ENCODE data around the gene TIMELESS. TPM values are rescaled to one million over a fixed set of nuclear protein-coding genes. Genes with fewer than 3 reads are reported as not detected.

TIMELESS gene
- total and polyA plus RNA-seq, 4 donors: 5.1 to 17.6 (median 10.3) TPM

DNA sequence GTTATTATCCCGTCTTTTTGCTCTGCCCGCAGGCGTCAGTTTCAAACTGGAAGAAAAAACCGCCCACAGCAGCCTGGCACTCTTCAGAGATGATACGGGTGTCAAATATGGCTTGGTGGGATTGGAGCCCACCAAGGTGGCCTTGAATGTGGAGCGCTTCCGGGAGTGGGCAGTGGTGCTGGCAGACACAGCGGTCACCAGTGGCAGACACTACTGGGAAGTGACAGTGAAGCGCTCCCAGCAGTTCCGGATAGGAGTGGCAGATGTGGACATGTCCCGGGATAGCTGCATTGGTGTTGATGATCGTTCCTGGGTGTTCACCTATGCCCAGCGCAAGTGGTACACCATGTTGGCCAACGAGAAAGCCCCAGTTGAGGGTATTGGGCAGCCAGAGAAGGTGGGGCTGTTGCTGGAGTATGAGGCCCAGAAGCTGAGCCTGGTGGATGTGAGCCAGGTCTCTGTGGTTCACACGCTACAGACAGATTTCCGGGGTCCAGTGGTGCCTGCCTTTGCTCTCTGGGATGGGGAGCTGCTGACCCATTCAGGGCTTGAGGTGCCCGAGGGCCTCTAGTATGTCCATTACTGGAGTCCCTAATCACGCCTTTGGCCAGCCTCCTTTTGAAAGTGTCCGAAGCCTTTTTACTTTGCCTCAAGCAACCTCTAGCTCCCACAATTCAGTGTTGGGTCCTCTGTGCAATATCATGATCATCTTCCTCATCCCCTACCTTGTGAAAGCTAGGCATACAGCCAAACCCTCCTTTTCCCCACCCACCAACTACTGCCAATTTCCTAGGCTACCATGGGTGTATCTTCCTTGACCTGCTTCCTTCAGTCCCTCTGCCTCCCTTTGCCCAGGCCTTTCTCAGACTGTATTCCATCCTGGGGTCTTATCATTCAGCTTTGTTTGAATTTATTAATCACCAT, 20.0 kb upstream of the TIMELESS start:
- Histone ChIP-seq H3K27ac (ENCODE audit: low read depth in 1 of 2, low read length in 2 of 2) (peak overlapping the region; percentile 97 to 99), H3K4me1 (ENCODE audit: control insufficient read depth in 4 of 4, insufficient read depth in 4 of 4, low read length in 3 of 4) (peaks cover 0 to 33% (median 28%) of the 10 kb centered on the region in 4 donors), H3K36me3 (ENCODE audit: control insufficient read depth in 4 of 4, insufficient read depth in 3 of 4, low read depth in 1 of 4, low read length in 3 of 4) (peaks cover 0 to 19% (median 14%) of the 10 kb centered on the region in 4 donors), H3K27me3 (ENCODE audit: control insufficient read depth in 4 of 4, insufficient read depth in 4 of 4, low read length in 3 of 4) (no peaks in the 10 kb centered on the region), H3K9me3 (ENCODE audit: control insufficient read depth in 4 of 4, low read length in 3 of 4) (no peaks in the 10 kb centered on the region), H3K9ac (ENCODE audit: low read depth in 1 of 2, low read length in 2 of 2) (peak overlapping the region; percentile 98 to 100), H3K4me3 (ENCODE audit: low read depth in 1 of 3, low read length in 3 of 3) (peak overlapping the region; percentile 66 to 100 (median 98))
- TF ChIP-seq RXRA (IDR thresholded peaks at IDR 0.05) (peak in 1 of 2 donors; percentile 42), TAF1 (conservative IDR thresholded peaks at IDR 0.05) (peak; percentile 15), GABPA (IDR thresholded peaks at IDR 0.05 in 1 of 2, conservative IDR thresholded peaks at IDR 0.05 in 1 of 2) (no peak), JUND (IDR thresholded peaks at IDR 0.05) (no peak), HNF4A (conservative IDR thresholded peaks at IDR 0.05) (peak in 1 of 2 donors; percentile 4)
- no peak for DNase-seq (ENCODE audit: low spot score)
- WGBS: 22% methylated on average over 19 of the region's 19 CpGs

DNA sequence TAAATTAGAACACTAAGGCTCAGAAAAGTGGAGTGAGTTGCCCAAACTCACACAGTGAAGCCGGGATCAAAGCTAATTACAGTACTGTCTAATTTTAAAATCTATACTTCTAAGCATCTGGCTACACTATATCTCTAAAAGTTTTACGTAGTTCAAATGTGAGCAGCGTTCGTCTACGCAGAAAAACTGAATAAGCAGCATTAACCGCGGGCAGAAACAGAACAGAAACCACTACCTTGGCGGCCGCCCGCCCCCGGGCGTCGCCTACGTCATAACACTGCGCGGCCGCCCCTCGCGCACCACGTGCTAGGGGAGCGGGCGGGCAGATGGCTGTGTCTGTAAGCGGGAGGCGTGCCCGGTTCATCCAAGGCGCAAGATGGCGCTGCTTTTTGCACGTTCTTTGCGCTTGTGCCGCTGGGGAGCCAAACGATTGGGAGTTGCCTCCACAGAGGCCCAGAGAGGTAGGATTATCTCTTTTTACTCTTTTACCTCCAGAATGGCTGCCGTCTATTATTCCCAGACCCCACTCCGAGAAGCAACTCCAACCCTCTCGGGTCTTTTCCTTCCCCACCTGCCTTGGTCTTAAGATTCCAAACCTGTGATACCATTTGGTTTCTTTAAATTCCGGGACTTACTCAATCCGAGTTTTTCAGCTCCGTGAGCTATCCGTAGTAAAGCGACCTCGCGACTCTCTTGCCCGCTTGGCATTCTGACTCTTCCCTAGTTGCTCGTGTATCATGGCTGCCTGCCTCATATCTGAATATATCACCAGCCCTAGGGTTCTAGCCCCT, 19.2 kb upstream of the TIMELESS start, which contains the start of gene SPRYD4:
TSS of gene SPRYD4 (plus strand) at position 363 of the 791 bp plus-strand sequence. CDS start at position 377, 14 bp downstream.
- peaks cover 0 to 19% (median 10%) of the 10 kb centered on the region in 4 donors for H3K36me3 ChIP-seq (ENCODE audit: control insufficient read depth in 4 of 4, insufficient read depth in 3 of 4, low read depth in 1 of 4, low read length in 3 of 4)
- peaks cover 0 to 38% (median 31%) of the 10 kb centered on the region in 4 donors for H3K4me1 ChIP-seq (ENCODE audit: control insufficient read depth in 4 of 4, insufficient read depth in 4 of 4, low read length in 3 of 4)
- H3K4me3 ChIP-seq (ENCODE audit: low read depth in 1 of 3, low read length in 3 of 3): peak within 1 kb of the TSS; percentile 66 to 100 (median 98)
- peak; percentile 38 to 46 for TF ChIP-seq RAD21 (IDR thresholded peaks at IDR 0.05)
- TF ChIP-seq, protein P1, sequence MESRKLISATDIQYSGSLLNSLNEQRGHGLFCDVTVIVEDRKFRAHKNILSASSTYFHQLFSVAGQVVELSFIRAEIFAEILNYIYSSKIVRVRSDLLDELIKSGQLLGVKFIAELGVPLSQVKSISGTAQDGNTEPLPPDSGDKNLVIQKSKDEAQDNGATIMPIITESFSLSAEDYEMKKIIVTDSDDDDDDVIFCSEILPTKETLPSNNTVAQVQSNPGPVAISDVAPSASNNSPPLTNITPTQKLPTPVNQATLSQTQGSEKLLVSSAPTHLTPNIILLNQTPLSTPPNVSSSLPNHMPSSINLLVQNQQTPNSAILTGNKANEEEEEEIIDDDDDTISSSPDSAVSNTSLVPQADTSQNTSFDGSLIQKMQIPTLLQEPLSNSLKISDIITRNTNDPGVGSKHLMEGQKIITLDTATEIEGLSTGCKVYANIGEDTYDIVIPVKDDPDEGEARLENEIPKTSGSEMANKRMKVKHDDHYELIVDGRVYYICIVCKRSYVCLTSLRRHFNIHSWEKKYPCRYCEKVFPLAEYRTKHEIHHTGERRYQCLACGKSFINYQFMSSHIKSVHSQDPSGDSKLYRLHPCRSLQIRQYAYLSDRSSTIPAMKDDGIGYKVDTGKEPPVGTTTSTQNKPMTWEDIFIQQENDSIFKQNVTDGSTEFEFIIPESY (IDR thresholded peaks at IDR 0.05): peak; percentile 65
- peak; percentile 49 to 66 for TF ChIP-seq RXRA (IDR thresholded peaks at IDR 0.05)
- no peak for TF ChIP-seq TAF1 (conservative IDR thresholded peaks at IDR 0.05)
- TF ChIP-seq FOXA1 (IDR thresholded peaks at IDR 0.05): no peak
- TF ChIP-seq, protein P2, sequence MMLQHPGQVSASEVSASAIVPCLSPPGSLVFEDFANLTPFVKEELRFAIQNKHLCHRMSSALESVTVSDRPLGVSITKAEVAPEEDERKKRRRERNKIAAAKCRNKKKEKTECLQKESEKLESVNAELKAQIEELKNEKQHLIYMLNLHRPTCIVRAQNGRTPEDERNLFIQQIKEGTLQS (IDR thresholded peaks at IDR 0.05): peak; percentile 52
- TF ChIP-seq, protein P3, sequence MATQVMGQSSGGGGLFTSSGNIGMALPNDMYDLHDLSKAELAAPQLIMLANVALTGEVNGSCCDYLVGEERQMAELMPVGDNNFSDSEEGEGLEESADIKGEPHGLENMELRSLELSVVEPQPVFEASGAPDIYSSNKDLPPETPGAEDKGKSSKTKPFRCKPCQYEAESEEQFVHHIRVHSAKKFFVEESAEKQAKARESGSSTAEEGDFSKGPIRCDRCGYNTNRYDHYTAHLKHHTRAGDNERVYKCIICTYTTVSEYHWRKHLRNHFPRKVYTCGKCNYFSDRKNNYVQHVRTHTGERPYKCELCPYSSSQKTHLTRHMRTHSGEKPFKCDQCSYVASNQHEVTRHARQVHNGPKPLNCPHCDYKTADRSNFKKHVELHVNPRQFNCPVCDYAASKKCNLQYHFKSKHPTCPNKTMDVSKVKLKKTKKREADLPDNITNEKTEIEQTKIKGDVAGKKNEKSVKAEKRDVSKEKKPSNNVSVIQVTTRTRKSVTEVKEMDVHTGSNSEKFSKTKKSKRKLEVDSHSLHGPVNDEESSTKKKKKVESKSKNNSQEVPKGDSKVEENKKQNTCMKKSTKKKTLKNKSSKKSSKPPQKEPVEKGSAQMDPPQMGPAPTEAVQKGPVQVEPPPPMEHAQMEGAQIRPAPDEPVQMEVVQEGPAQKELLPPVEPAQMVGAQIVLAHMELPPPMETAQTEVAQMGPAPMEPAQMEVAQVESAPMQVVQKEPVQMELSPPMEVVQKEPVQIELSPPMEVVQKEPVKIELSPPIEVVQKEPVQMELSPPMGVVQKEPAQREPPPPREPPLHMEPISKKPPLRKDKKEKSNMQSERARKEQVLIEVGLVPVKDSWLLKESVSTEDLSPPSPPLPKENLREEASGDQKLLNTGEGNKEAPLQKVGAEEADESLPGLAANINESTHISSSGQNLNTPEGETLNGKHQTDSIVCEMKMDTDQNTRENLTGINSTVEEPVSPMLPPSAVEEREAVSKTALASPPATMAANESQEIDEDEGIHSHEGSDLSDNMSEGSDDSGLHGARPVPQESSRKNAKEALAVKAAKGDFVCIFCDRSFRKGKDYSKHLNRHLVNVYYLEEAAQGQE (IDR thresholded peaks at IDR 0.05): peak; percentile 83
- TF ChIP-seq HNF4G (IDR thresholded peaks at IDR 0.05): no peak
- TF ChIP-seq NR2F2 (IDR thresholded peaks at IDR 0.05): no peak
- TF ChIP-seq YY1 (IDR thresholded peaks at IDR 0.05): peak; percentile 99
- TF ChIP-seq FOXA2 (IDR thresholded peaks at IDR 0.05): no peak
- TF ChIP-seq, protein P4, sequence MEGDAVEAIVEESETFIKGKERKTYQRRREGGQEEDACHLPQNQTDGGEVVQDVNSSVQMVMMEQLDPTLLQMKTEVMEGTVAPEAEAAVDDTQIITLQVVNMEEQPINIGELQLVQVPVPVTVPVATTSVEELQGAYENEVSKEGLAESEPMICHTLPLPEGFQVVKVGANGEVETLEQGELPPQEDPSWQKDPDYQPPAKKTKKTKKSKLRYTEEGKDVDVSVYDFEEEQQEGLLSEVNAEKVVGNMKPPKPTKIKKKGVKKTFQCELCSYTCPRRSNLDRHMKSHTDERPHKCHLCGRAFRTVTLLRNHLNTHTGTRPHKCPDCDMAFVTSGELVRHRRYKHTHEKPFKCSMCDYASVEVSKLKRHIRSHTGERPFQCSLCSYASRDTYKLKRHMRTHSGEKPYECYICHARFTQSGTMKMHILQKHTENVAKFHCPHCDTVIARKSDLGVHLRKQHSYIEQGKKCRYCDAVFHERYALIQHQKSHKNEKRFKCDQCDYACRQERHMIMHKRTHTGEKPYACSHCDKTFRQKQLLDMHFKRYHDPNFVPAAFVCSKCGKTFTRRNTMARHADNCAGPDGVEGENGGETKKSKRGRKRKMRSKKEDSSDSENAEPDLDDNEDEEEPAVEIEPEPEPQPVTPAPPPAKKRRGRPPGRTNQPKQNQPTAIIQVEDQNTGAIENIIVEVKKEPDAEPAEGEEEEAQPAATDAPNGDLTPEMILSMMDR (IDR thresholded peaks at IDR 0.05; ENCODE audit: low read depth, low read length, missing input control): no peak
- TF ChIP-seq, protein P5, sequence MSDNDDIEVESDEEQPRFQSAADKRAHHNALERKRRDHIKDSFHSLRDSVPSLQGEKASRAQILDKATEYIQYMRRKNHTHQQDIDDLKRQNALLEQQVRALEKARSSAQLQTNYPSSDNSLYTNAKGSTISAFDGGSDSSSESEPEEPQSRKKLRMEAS (IDR thresholded peaks at IDR 0.05): peak; percentile 96
- peak in 1 of 2 donors; percentile 37 for TF ChIP-seq JUND (IDR thresholded peaks at IDR 0.05)
- TF ChIP-seq GABPA (IDR thresholded peaks at IDR 0.05 in 1 of 2, conservative IDR thresholded peaks at IDR 0.05 in 1 of 2): peak in 1 of 2 donors; percentile 59
- TF ChIP-seq HNF4A (conservative IDR thresholded peaks at IDR 0.05): no peak
- peak; percentile 91 to 98 for TF ChIP-seq EGR1 (IDR thresholded peaks at IDR 0.05; ENCODE audit: low read depth in 2 of 2)
- peak; percentile 77 for TF ChIP-seq SP1 (IDR thresholded peaks at IDR 0.05)
- H3K27me3 ChIP-seq (ENCODE audit: control insufficient read depth in 4 of 4, insufficient read depth in 4 of 4, low read length in 3 of 4): no peaks in the 10 kb centered on the region
- WGBS: under 1% methylated on average over 43 of the region's 43 CpGs
- H3K9ac ChIP-seq (ENCODE audit: low read depth in 1 of 2, low read length in 2 of 2): peak within 1 kb of the TSS; percentile 98 to 100
- H3K9me3 ChIP-seq (ENCODE audit: control insufficient read depth in 4 of 4, low read length in 3 of 4): no peaks in the 10 kb centered on the region
- peak; percentile 91 for DNase-seq (ENCODE audit: low spot score)
- H3K27ac ChIP-seq (ENCODE audit: low read depth in 1 of 2, low read length in 2 of 2): peak within 1 kb of the TSS; percentile 97 to 99

Measured in liver (tissue), 9 donors.